SK-N-SH treated with all-trans-retinoic acid at 6 μM for 48 hours (cell line): ENCODE results near the gene LAPTM5.

Source experiments
- ARNTL ChIP-seq: fragments of 450-650 bp; formaldehyde crosslinking; IDR thresholded peaks from 2 replicates; pipeline ENCODE4 v1.5.0; 2020; ENCODE audit warnings: low read depth, mild to moderate bottlenecking, moderate library complexity, borderline replicate concordance
- BACH2 ChIP-seq: fragments of 250-450 bp; sonication (Bioruptor Pico); IDR thresholded peaks from 2 replicates; pipeline ENCODE4 v1.9.0; 2021; ENCODE audit warnings: mild to moderate bottlenecking, borderline replicate concordance
- CREB5 ChIP-seq: fragments of 250-450 bp; sonication (Bioruptor Pico); IDR thresholded peaks from 2 replicates; pipeline ENCODE4 v1.5.1; 2020; ENCODE audit warnings: low read depth, mild to moderate bottlenecking, moderate library complexity
- CSDC2 ChIP-seq: fragments of 250-450 bp; sonication (Bioruptor Pico); IDR thresholded peaks from 2 replicates; pipeline ENCODE4 v1.5.0; 2020; ENCODE audit warnings: mild to moderate bottlenecking, moderate library complexity
- CSRNP3 ChIP-seq: fragments of 250-450 bp; sonication (Bioruptor Pico); IDR thresholded peaks from 2 replicates; pipeline ENCODE4 v1.5.1; 2021; ENCODE audit warnings: mild to moderate bottlenecking, moderate library complexity
- PATZ1 ChIP-seq: fragments of 250-450 bp; sonication (Bioruptor Pico); IDR thresholded peaks from 2 replicates; pipeline ENCODE4 v1.8.0; 2020; ENCODE audit warnings: mild to moderate bottlenecking, moderate library complexity, borderline replicate concordance
- RARB ChIP-seq: fragments of 250-450 bp; sonication (Bioruptor Pico); IDR thresholded peaks from 2 replicates; pipeline ENCODE4 v1.8.0; 2021; ENCODE audit warnings: mild to moderate bottlenecking, moderate library complexity
- SNAI2 ChIP-seq: fragments of 250-450 bp; sonication (Bioruptor Pico); IDR thresholded peaks from 2 replicates; pipeline ENCODE4 v1.5.0; 2020; ENCODE audit warnings: mild to moderate bottlenecking, moderate library complexity
- TCF4 ChIP-seq: fragments of 250-450 bp; sonication (Bioruptor Pico); IDR thresholded peaks from 2 replicates; pipeline ENCODE4 v1.8.0; 2021; ENCODE audit warnings: mild to moderate bottlenecking, moderate library complexity, borderline replicate concordance
- TOX ChIP-seq: fragments of 250-450 bp; sonication (Bioruptor Pico); IDR thresholded peaks from 2 replicates; pipeline ENCODE4 v1.8.0; 2021; ENCODE audit warnings: mild to moderate bottlenecking, moderate library complexity, borderline replicate concordance
- TSHZ2 ChIP-seq: fragments of 250-450 bp; sonication (Bioruptor Pico); IDR thresholded peaks from 2 replicates; pipeline ENCODE4 v1.5.0; 2020; ENCODE audit warnings: mild to moderate bottlenecking, moderate library complexity
- ZFP30 ChIP-seq: fragments of 450-650 bp; formaldehyde crosslinking; IDR thresholded peaks from 2 replicates; pipeline ENCODE4 v1.5.0; 2022; ENCODE audit warnings: mild to moderate bottlenecking, moderate library complexity
- ZNF565 ChIP-seq: fragments of 450-650 bp; formaldehyde crosslinking; conservative IDR thresholded peaks from 2 replicates; pipeline ENCODE4 v1.5.0; 2020; ENCODE audit warnings: low read depth, mild to moderate bottlenecking, moderate library complexity
- ZNF8 ChIP-seq: fragments of 450-650 bp; formaldehyde crosslinking; IDR thresholded peaks from 2 replicates; pipeline ENCODE4 v1.5.0; 2020; ENCODE audit warnings: mild to moderate bottlenecking, moderate library complexity

GRCh38 chr1:30715886-30716285 is 41.7 kb downstream of the LAPTM5 start:
- TF ChIP-seq BACH2 (CRISPR knock-in tag) (no peak), SNAI2 (CRISPR knock-in tag) (no peak), ZFP30 (CRISPR knock-in tag) (no peak), TOX (CRISPR knock-in tag) (no peak), ZNF565 (CRISPR knock-in tag) (no peak), TCF4 (no peak), CSDC2 (CRISPR knock-in tag) (no peak), PATZ1 (CRISPR knock-in tag) (no peak), CSRNP3 (CRISPR knock-in tag) (no peak), RARB (CRISPR knock-in tag) (no peak), ARNTL (CRISPR knock-in tag) (no peak), CREB5 (no peak), TSHZ2 (CRISPR knock-in tag) (no peak), ZNF8 (CRISPR knock-in tag) (no peak)
